NCI-H526 treated with DMSO at 0.1 percent for 48 hours (cell line): ENCODE results near the gene MKNK1.

Experiments used
- DNase-seq: peaks from one replicate; lab custom pipeline; 2025; lab: John Stamatoyannopoulos, UW

Gene MKNK1

DNA sequence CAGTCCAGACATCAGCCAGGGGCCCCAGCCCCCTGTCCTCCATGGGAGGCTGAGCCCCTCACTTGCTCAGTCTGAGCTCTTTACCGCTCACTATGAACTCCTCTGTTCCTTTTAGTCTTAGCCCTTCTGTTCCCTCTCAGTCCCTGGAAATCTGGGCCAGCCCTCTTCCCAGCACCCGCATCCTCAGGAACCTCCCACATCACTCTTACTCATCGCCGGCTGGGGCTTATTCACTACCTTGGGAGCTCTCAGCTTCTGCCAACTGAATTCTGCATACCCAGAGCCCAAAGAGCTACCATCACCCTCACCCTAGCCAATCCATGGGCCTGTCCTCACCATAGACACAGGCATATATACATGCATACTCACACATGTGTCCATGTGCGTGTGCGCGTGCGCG, 64.1 kb downstream of the MKNK1 start:
- no peak for DNase-seq

DNA sequence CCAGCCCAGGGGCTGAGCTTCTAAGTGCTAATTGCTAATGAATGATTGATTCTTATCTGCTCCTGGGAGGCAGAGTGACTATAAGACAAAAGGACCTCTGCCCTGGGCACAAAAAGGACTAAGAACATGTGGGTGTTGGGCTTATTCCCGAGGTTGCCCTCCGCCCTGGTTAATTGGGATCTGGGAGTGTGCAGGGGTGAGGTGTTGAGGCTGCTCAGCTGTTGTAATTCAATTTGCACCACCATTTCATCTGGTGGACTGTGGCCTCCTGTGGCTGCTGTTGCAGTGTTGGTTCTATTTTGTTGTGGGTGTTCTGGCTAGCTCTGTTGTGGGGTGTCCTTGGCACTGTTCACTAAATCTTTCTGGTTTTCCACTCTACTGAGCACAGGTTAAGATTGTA, 65.9 kb downstream of the MKNK1 start:
- no peak for DNase-seq

DNA sequence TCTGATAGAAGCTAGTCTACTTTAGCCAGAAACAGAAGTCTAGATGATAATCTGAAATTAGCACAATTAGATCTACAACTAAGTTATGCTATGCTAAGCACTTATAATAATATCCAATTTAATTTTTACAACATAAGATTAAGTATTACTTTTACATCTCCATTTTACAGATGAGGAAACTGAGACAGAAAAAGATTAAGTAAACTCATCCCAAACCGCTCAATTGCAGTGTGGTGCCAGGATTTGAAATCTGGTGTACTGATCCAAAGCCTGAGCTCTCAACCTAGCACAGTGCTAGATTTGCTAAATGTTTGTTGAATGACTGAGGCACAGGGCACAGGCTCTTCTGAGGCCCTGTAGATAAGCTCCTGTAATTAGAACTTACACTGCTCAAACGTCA, 66.4 kb downstream of the MKNK1 start:
- no peak for DNase-seq

DNA sequence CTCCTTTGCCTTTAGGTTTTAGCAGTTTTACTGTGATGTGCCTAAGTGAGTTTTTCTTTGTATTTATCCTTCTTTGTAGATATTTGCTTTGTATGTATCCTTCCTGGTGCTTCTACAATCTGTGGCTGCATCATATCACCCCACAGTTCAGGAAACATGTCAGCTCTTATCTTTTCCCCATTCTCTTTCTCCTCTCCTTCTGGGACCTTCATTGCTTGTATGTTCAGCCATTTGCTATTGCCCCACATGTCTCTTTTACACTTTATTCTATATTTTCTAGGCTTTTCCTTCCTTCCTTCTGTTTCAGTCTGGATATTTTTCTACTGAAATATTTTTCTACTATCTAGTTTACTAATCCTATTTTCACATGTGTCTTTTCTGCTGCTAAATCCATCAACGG, 67.5 kb downstream of the MKNK1 start:
- DNase-seq = no peak

DNA sequence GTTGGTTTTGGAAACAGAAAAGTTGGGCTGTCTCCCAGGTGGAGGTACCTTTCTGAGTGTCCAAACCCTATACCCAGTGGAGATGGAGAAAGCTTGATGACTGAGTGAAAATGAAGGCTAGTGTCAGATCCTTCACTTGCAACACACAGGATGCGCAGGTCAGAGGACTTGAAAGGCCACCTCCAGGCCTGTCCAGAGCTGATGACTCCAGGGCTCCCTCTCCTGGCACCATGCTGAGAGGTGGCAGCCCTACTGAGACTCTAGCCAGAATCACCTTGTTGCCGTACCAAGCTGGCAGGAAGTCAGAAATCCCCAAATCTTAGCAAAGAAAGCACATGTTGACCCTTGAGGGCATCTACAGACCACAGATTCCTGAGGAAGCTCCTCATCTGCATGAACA, 69.0 kb downstream of the MKNK1 start:
- no peak for DNase-seq

DNA sequence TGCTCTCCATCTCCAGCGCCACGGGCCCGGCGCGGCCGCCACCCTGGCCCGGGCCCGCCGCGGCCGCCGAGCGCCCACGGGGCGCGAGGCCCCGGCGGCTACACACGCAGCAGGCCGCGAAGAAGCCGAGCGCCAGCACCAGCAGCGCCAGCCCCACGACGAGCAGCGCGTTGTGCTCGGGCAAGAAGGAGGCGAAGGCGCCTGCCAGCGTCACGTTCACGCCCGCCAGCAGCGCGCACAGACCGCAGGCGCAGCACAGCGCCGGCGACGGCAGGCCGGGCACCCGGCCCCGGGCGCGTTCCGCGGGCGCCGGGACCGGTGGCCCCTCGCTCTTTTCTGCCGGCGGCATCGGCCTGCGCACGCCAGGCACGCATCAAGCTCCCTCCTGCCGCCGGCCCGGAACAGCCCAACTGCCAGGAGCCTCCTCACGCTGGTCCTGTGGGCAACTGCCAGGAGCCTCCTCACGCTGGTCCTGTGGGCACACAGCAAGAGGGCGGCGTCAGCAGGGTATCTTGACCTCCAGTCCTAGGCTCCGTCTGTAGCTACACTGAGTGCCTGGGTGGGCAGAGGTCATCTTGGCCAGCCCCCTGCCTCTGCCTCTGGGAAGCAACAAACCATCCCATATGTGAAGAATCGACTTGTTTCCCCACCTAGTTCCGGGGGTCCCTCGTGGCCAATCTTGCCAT, 70.7 kb downstream of the MKNK1 start:
- no peak for DNase-seq

DNA sequence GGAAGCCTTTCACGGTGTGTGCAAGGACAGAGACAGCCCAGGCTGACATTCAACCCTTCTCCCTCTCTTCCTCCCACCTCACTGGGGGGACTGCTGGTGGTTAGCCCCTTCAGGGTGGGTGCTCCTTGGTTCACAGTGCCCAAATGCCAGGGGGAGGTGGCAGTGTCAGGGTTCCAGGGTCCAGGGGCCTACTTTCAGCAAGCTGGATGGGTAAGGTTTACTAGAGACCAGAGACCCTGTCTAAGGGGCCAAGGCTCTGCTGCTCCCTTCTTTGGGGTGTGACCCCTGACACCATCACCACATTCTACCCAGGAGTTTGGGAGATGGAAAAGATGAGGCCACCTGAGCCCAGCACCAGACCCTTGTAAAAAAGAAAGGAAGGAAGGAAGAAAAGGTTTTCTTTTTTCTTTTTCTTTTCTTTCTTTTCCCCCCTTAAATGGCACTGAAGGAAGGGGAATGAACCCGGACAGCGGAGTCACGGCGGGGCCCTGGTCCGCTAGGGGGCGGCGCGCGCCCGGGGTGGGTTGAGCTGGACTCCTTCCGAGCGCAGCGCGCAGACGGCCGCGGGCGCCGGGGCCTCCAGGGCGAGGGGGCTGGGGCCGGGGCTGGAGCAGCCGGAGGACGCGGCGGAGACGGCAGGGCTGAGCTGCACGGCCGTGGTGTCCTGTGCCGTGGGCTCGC, 71.4 kb downstream of the MKNK1 start:
- no peak for DNase-seq

DNA sequence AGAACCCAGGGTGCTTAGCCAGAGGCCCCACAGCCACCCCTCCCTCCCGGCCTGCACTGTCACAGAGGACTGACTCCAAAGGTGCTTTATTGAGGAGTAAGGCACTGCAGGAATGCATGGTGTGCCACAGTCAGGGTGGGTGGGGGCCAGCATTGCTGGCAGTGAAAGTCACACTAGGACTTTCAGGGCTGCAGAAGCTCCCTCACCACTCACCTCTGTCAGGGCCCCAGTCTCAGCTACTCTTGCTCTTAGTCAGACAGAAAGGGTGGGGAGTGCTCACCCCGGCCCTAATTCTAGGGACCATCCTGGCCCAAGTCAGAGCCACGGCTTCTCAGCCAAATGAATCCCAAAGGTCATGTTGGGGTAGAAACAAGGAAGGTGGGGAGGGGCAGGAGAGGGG, 72.0 kb downstream of the MKNK1 start:
- DNase-seq = no peak

DNA sequence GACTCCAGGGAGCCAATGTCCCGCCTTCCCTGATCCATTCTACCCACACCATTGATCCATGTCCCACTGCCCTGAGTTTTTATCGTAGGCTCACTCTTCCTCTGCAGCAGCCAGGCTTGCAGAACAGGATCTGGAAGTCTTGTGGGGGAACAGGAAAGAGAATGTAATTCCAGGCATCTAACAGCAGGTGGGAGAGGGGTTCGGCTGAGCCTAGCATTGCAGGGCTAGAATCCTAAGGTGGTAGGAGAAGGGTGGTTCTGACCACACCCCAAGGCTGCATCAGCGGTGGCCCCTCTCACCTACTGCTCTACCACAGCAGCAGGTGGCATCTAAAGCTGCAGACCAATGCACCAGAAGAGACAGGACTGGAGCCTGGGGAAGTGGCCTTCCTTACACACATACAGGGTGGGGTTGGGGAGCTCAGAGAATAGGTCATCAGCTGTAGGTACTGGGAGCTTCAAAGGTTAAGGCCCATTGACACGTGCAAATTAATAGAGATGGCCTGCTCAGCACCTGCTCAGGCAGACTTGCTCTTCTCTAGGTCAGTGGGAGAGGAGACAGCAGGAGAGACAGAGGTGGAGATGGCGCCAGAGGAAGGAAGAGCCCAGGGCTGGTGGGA, 73.2 kb downstream of the MKNK1 start:
- no peak for DNase-seq

DNA sequence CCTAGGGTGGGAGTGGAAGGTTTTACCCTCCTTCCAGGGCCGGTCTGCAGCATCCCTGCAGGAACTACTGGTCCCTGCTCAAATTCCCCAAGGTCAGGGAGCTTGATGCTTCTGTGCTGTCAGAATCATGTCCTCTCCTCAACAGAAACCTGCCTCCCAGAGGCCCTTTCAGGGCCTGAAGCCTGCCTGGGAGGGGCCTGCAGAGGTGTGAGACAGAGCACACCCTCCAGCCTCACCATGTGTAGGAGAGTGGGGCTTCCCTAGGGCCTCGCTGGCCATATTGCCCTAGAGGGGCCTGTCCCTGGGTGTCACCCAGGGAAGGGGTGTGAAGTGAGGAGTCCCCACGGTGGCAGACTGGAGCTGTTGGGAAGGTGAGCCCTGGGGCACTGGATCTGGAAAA, 73.8 kb downstream of the MKNK1 start:
- DNase-seq = no peak

DNA sequence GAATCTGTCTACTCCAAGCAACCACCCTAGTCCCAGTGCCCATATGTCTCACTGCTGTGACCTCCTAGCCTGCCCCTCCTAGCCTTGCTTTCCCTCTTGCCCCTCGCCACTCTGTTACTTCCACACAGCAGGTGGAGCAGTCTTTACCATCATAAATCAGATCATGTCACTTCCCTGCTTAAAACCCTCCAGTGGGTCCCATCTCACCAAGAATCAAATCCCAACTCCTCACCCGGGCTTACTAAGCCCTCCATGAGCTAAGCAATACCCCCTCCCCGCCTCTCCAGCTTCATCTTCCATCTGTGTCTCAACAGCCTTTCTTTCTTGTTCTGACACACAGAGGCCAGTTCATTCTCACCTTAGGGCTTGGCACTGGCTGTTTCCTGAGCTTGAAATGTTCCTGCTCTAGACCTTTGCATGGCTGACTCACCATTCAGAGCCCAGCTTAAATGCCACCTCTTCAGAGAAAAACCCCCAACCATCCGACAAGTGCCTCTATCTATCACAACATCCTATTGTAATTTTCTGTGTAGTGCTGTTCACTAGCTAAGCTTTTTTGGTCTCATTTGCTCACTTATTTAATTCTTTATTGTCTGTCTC, 74.9 kb downstream of the MKNK1 start:
- no peak for DNase-seq

DNA sequence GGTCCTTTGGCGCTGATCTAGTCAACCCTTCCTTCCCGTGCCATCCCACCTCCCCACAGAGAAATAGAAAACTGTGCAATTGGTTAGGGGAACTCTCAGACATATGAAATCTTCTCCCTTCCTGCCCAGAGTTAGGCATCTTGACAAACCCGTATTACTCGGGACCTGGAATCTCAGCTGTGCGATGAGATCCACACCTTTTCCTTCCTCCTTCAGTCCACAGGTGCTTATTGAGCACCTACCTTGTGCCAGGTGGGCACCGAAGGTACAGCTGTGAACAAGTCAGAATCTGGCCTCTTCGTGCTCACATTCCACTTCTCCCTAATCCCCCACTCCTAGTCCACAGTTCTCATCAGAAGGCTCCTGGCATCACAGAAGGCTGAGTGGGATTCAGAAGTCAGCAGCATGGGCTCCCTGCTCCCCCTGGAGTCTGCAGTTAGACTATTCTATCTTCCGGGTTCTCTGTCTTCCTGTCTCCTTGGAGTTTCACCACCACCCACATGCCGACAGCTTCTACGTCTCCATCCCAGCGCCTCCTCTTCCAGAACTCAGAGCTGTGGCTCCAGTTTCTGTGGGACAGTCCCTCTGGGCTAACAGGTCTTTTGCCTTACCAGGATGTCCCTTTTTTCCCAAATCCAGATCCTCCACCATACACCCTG, 75.6 kb downstream of the MKNK1 start:
- DNase-seq = no peak

DNA sequence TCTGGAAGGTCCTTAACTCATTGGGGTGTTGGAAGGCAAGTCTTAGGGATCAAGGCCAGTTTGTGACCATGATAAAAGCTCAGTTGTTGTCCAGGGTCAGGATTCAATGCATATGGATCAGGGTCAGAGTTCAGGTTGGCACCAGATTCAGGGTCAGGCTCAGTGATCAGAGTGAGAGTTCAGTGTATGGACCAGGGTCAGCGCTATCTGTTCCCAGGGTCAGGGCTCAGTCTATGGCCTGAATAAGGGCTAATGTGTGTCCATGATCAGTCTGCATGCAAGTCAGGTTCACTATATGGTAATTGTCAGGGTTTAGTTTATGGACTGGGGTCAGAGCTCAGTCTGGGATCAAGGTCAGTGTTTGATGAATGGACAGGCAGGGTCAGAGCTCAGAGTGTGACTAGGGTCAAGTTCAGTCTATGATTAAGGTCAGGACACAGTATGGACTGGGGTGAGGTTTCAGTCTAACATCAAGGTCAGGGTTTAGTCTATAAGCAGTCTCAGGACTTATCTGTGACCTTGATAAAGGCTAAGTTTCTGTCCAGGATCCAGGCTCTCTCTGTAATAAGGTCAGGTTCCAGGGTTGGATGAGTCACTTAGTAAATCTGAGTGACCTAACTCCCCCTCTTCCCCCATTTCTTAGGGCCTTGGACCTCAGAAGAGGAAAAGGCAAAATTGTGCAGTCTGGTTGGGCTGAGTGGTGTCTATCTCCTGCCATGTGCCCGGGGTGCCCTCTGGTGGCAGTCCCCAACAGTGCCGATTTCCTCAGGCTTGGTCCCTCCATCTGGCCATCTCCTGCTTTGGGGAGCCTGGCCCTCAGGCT, 76.4 kb downstream of the MKNK1 start:
- DNase-seq = peak; percentile 36

DNA sequence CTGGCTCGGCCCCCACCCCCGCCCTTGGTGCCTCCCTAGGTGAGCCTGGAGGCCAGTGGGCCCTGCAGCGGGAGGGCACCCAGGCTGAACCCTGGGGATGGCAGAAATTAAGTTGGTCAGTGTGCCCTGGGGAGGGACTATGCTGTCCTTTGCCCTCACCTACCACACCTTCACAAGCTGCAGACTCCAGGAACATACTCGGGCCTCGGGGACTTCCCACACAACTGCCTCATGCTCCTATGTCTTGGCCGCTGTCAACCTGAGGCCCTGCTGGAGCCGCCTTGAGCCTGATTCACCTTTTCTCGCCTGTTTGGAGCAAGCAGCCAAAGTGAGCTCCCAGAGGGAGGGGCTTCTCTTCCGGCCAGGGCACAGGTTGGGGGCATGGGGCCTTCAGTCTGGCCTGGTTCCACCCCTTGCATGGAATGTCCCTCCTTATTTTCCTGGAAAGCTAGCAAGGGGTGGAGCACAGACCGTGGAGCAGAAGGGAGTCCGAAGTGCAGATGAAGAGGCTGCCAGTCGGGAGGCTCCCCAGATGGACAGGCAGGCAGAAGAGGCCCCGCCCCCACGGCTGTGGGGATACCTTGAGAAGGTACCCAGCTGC, 77.3 kb downstream of the MKNK1 start:
- DNase-seq = no peak

DNA sequence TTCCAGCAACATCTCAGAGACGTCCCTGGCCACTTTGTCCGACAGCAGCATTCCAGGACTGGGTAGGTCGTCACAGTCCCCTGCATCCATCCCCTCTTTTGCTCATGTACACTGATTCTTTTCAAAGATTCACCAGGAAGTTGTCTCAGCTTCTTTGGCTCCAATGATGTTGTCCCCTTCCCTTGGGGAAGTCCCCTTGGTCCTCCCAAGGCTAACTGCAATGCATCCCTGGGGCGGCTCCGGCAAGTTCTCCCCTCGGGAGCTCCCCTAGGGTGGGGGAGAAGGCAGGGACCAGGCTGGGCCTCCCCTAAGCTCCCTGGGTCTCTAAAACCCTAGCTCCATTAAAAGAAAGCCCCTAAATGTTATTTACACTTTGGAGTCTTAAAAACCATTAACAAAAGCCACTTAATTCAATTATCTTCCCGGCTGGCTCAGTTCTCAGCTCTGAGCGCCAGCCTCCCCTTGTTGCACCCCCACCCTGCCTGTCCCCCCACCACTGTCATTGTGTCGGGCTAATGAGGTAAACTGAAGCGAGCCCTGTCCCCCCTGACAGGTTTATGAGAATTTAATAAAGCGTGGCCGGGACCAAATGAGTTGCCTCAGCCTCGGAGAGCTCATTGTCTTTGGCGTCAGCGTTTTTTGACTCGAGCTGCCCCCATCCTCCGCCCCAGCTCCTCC, 77.9 kb downstream of the MKNK1 start:
- no peak for DNase-seq

DNA sequence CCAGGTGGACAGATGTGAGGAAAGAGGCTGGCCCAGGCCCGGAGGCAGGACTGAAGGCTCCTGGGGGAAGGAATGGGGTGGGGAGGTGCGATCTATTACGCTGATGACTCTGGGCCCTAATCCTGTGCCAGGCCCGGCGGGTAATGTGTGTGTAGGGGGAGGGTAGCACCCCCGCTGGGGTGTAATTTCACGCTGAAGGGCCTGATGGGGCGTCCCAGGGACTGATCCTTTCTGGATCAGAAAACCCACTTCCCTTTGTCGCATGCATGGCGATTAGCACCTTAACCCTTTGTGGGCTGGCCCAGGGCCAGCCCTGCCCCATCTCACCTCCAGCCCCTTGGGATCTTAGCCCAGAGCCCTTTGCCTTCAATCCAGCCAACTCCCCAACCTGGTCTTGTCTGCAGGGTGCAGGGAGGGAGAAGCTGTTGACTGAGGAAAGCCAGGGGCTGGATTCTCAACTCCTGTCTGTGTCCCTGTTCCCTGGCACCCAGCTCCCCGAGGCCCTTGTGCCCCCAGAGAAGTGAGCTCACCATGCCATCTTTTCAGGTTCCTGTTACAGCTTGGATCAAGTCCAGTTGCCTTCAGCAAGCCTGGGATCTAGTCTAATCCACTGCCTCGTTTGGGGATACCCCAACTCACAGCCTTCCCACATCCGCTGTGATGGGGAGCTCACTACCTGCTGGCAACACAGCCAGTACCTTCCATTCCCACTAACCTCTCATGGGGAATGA, 78.7 kb downstream of the MKNK1 start:
- DNase-seq = no peak

DNA sequence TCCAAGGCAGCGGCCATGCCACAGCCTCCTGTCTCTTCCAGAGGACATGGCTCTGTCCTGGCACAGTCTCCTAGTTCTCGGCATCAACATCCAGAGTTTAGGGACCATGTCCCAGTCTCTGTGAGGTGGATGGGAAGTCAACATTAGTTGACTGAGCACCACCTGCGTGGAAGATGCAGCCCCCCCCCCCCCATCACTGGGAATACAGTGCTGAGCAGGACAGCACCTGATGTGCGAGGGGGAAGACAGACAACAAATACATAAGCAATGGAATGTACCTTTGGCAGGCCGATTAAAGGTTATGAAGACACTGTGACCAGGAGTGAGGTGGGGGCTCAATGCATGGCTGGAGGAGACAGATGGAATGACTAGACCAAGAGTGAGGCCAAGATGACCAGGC, 79.2 kb downstream of the MKNK1 start:
- no peak for DNase-seq

DNA sequence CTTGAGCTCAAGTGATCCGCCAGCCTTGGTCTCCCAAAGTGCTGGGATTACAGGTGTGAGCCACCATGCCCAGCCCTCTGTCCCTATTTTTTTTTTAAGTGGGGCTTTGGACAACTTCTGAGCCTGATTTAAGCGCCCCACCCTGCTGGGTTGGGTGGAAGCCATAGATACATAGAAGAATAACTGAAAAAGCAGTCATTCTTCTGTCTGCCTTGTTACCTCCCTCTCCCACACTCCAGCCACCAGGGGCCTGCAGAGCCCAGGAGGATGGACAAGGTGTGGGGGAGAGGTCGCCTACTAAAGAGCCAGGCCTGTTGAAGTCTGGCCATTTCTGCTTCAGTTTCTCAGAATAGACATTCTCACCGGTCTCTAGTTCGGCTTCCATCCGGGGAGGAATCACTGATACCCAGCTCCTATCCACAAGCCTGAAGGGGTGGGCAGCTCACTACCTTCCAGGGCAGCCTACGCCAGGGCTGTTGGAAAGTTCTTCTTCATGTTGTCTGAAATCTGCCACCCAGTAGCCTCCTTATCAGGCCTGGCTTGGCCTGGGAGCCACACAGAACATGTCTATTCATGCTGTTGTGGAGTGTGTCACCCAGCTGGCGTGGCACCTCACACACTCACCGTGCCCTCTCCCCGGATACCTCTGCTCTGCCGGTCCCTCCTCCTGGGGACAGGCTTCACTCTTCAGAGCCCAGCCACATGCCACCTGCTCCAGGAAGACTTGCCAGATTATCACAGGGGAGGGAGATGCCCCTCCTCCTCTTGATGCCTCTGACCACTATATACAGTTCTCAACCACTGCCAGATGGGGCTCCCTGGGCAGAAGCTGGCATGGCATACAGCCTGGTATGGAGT, 80.3 kb downstream of the MKNK1 start:
- DNase-seq = no peak

DNA sequence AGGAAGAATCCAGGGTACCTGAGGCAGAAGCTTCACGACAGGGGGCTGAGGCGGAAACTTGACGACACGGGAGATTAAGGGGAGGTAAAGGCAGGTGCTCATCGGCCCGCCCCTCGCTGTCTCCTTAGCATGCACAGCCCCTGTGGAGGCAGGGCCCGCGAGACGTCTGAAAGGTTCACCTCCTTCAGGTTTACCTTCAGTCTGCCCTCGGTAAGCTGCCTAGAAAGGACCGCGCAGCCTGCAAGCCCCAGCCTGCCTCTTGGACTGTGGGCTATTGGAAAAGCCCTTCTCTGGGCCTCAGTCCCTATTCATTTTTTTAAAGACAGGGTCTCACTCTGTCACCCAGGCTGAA, 81.1 kb downstream of the MKNK1 start:
- no peak for DNase-seq
